ENCODE results near the gene GPR89B.
"Not testable (repeated sequence)": the region's sequence is repeated elsewhere in the genome, so short reads cannot be mapped to it uniquely, and the experiment has no call there.

GPR89B gene

DNA sequence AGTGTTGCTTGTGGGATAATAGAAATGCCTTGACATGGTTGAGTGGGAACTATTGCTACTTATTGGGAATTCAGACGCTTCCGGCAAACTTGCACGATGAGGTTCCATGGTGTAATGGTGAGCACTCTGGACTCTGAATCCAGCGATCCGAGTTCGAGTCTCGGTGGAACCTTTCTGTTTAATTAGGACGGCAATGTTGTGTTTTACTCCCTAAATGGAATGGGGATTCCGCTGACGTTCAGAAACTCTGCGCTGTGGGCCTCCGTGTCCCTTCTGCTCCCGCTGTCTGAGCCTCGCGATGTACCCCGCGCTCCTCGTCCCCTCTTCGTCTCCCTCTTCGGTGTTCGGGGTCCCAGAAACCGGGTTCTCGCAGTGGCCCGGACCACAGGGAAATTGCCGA lies 104.5 kb downstream of the GPR89B start:
- DNase-seq (ENCODE audit: low read depth): not testable (repeated sequence)

DNA sequence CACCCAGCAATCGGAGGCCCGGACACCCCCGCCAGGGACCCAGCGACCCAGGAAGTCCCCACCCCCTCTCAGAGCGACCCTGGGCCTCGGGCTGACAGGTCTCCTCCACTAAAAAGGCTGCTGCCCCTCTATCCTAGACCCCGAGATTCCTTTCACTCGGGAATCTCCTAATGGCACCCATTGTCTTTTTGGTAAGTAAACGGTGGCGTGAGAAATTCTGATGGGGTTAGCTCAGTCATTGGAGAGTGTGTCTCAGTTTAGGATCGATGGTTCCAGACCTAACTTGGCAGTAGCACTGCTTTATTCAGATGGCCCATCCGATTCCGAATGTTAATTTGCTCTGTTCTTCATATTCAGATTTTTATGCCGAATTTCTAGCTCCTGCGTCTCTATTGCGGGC lies 104.9 kb downstream of the GPR89B start:
- DNase-seq (ENCODE audit: low read depth): not testable (repeated sequence)

DNA sequence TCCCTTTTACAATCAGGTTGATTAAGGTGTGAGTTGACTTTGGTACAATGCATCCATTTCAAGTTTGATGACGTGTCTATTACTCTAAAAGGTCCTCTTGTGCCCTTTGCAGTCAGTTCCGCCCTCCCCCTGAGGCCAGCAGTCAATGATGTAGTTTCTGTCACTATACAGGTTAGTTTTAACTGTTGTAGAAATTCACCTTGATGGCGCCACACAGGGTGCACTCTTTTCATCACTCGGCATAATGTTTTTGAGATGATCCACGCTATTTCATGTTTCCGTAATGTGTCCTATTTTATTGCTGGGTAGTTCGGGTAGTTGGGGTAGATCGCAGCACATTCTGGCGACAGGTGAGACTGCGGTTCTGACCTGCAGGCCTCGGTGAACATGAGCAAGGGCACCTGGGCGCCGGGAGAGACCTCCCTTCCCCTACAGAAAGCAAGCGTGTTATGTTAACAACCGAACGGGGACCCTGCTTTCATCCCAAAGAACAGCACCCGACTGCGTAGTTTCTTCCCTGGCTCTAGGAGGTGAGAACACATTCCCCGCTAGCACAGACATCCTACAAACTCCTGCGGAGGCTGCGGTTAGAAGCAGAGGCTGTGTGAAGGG lies 109.7 kb downstream of the GPR89B start:
- not testable (repeated sequence) for DNase-seq (ENCODE audit: low read depth)

DNA sequence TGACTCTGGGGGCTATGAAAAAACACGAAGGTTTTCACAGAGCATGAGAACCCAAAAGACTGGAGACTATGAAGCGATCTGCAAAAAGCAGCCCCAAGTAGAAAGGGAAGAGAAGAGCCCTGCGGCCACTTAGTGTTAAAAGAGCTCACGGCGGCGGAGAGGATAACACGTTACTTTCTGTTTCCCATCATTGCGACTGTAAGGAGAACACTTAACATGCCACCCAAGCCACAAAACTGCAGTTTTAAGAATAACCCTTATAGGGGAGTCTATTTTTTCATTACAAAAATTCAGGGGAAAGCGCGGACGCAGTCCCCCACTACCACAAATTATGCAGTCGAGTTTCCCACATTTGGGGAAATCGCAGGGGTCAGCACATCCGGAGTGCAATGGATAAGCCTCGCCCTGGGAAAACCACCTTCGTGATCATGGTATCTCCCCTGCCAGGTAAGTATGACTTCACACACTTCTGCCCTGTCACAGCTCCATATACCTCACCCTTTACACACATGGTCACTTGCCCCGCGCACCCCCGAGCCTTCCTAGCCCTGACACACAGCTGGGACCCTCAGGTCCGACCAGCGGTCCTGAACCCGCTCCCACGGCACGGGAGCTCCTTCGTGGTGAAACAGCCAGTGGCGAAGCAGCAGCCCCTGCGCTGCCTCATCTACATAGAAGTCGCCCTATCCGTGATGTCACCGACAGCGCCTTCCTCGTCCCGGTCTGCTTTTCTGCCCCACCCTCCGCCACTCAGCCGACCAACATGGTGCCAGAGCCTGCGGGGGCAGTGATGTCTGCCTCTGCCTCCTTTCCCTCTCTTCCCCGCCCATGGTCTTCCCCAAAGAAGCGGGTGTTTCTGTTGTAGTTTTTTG lies 110.5 kb downstream of the GPR89B start:
- DNase-seq (ENCODE audit: low read depth): peak; percentile 6

Measured in stimulated activated CD8-positive, alpha-beta memory T cell treated with anti-CD3 and anti-CD28 coated beads, Interleukin-15, amount 100 ng/mL, for 1 hour (primary cell).